GF-D8 (cell line): ENCODE measurements around the gene PTPRD.
"Not testable (repeated sequence)": the region's sequence is repeated elsewhere in the genome, so short reads cannot be mapped to it uniquely, and the experiment has no call there.

Source experiments
- DNase-seq: peaks from one replicate; lab custom pipeline; 2025; lab: John Stamatoyannopoulos, UW

Gene PTPRD

DNA sequence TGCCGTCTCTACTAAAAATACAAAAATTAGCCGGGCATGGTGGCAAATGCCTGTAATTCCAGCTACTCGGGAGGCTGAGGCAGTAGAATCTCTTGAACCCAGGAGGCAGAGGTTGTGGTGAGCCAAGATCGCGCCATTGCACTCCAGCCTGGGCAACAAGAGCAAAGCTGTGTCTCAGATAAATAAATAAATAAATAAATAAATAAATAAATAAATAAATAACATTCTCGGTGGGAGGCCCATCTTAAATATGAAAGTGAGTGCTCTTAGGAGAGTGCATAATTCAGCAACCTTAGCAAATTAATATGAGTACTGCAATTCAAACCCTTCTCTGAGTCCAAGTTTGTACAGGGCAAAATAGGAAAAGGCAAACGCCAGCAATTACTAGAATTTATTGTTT lies 1302.1 kb downstream of the PTPRD start:
- not testable (repeated sequence) for DNase-seq

DNA sequence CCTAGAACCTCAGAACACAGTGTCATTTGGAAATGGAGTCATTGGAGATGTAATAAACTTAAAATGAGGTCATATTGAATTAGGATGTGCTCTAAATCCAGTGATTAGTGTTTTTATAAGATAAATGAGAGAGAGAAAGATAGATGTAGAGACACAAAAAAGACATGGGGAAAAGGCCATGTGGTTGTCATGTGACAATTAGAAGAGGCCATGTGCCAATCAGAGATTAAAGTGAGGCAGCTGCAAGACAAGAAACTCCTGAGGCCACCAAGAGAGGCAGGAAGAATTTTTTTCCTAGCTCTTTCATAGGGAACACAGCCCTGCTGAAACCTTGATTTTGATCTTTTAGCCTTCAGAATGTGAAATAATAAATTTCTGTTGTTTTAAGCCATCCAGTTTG lies 1307.2 kb downstream of the PTPRD start:
- no peak for DNase-seq

DNA sequence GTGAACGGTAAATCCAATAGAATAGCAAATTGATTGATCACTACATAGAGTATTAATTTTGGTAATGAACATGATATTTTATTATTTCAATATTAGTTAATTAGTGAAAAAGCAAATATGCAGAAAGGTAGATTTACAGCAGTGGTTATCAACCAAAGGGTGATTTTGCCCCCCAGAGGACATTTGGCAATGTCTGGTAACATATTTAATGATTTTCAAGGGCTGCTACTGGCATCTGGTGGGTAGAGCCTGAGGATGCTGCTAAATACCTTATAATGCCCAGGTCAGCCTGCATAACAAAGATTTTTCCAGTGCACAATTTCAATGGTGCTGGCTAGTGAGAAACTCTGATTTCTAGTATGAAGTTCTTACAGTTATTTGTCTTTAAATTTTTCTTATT lies 1313.7 kb downstream of the PTPRD start:
- no peak for DNase-seq

DNA sequence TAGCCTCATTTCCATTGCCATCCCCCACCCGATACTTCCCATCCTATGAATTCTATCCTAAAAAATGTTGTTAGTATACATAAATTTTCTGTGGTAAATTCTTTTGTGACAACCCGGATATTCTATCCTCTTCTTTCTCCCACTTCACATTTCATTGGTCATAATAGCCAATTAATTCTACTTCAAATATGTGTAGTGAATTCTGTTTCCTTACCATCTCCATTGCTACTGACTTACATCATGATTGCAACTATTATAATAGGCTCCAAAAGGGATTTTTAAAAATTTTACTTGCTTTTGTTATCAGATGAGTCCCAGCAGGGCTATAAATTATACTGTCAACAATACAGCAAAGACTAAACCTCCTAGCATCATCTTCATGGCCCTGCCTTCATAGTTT lies 1326.8 kb downstream of the PTPRD start:
- DNase-seq: no peak

DNA sequence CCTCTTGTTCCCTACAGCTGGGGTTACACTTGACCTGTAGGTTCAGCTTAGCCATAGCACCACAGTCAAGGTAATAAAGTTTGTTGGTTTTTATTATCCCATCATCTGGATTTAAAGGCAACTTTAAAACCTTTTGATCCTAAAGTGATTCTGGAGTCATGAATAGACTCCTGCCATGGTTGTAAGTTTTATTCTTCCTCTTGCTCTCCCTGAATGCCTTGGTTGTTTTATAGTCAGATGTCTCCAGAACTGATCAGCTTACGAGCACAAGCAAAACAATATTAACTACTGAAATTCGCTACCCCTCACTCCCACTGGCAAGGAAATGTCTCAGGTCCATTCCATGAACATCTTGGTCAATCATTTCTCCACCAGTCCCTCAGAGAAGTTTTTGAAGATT lies 1328.6 kb downstream of the PTPRD start:
- DNase-seq: no peak

DNA sequence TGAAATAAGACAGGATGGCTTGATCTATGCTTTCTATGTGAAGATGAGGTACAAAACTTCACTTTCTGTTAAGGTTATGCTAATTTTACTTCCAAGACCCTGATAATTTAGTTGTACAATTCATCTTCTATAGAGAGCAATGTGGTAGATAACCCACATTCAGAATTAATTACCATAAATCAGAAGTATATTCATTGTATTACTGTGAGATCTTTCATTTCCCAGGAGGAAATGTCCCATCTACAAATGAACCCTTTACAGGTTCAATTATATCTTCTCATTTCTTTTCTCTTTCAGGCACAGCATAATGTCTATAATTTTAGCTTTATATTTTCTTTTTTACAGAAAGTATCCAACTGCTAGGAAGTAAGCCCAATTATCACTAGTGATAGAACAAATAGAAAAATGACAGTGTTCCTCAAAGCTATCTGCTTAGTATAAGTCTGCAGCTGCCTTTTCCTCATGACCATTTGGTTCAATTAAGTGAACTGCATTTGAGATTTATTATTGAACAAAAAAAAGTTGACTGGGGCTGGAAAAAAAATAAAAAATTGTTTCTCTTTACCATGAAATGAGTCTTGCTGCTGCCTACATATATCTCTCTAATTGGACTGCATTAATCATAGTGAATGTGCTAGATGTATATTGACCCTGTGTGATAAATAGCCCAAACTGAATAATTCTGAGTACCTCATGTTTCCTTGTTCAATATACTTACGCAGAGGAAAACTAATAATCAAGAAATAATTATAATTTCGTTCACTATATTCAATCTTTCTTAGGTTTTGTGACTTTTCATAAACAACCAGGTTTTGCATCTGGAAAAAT lies 1329.4 kb downstream of the PTPRD start:
- DNase-seq: no peak

DNA sequence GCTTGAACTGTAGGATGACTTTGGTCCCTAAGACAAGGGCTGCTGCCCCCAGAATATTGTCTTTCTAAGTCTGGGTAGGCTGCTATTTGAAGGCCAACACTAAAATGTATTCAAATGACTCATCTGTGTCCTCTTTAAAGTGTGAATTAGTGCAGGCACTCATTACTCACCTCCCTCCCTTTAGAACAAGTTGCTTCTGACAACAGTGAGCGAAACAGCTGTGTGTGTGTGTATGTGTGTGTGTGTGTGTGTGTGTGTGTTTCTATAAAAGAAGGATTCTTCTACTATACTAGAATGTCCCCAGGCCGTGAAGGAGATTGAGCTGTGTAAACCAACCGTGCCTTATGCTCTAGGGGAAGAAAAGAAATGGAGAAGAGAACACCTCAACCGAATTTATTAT lies 1337.2 kb downstream of the PTPRD start:
- DNase-seq: no peak

DNA sequence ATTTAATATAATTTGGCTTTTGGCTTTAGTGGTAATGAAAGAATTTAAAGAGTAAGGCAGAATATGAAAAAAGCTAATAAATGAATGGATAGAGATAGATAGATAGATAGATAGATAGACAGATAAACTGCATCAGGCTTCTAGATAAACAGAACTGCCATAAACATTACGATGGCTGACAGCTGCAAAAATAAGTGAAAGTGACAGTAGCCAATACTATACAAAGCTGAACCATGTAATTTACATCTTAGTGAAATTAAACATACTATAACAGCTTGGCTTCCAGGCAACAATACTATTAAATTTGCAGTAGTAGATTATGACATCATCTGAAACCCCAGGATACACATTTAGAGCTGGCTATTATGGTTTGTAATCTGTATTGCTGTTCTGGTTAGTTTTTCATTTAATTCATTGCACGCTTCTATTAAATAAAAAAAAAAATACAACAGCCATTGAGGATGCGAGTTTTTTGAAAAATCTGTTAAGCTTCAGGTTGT lies 1354.8 kb downstream of the PTPRD start:
- no peak for DNase-seq

DNA sequence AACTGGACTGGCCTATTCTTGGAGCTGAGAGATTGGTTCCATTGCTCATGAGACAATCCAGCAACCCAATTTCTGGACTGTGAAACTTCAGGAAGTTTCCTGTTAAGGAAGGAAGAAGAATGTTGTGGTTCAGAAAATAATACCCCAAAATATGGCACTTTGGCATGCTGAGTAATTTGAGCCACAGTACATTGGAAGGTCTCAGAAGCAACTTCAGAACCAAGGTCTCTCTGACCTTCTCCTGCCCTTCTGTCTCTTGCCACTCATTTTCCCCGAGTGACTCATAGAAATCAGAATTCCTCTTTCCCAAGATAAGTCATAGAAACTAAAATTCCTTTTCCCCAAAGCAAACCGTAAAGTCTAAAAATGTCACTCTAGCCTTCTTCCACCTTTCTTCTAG lies 1366.1 kb downstream of the PTPRD start:
- no peak for DNase-seq

DNA sequence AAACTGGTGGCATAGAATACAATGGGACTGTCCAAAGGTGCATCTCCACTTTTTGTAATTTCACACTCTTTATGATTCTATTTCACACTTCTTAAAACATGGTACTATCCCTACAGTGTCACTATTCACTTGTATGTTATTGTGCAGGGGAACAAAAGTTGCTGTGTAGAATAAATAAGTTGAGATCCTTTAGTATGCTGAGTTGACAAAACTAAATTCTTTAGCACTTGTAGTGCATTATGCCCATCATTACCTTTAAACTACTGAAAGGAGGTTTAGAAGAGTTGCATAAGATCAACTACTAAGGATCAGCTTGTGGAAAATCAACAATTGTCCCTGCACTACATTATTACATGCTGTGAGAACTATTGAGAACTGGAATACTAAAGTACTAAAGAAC lies 1380.9 kb downstream of the PTPRD start:
- DNase-seq: no peak

DNA sequence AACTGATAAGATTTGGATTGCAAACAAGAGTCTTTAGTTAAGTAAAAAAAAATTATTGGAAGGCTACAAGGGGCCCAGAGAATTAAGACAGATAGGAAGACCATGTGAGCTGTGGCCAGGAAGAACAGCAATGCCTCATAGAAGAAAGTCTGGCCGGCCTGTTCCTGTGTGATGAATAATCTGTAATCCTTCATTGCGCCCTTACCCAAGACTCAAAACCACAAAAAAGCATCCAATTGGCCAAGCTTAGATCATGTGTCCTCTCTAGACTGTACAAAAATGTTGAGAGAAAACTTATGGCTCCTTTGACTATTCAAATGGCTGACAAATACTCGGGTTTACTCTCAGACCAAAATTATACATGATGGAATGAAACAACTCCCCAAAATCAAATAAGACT lies 1383.5 kb downstream of the PTPRD start:
- DNase-seq: no peak

DNA sequence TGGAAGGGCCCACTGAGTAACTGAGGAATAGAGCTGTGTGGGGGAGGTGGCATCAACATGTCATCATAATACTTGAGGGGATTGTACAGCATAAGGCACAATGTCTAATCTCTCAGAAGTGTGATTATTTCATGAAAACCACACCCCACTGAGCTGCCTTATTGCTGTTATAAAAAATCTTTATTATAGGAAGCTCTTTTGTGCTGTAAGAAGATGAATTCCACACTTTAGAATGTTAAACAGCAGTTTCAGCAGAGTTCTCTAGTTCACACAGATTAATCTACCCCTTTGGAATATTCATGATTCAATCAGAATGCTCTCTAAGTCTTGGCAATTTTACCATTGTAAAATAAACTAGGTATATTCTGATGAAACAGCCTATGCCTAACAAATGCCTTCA lies 1389.6 kb downstream of the PTPRD start:
- no peak for DNase-seq

DNA sequence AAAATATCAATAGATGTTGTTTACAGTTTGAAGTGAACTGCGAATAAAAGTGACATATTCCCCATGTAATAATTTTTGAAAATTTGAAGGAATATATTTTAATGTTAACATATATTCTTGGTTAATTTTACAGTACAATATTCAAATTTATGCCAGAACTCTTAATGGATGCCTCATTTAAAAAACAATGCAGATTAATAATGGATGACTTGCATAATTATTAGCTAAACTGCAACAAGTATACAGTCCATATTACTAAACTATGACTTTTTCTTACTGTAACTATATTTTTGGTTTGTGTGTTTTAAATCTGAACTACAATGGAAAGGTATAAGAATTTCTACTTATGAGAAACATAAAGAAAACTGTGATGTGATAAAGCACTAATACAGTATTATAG lies 1390.1 kb downstream of the PTPRD start:
- no peak for DNase-seq

DNA sequence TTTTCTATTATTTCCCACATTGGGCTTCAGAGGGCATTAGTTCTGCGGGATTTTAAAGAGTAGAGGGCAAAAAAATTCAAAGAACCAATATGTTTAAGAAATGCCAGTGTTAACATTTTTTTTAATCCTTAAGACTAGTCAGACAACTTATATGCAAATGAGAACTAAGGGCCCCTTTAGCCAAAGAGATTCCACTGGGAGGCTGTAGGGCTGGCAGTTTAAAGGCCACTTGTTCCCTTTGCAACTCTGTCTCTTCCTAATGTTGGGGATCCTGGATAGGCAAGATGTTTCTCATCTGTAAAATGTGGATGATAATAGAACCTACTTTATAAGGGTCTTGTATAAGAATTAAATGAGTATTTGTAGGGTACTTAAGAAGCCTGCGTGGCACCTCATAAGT lies 1395.9 kb downstream of the PTPRD start:
- no peak for DNase-seq

DNA sequence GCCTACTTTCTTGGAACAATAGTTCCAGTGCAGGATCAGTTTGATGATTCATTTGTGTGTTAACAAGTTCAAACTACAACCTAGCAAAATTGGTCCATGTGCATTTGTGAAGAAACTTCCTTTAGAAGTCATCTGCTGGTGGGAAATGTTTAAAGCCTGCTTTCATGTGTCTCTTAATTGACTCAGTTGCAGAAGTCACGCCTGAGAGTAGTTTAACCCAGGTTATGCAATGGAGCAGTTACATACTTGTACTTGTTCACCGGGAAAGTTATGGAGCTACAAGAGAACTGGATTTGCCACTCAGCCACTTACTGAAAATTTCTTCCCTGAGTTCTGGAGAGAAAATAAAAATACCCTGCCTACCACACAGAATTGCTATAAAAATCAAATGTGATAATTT lies 1397.8 kb downstream of the PTPRD start:
- no peak for DNase-seq

DNA sequence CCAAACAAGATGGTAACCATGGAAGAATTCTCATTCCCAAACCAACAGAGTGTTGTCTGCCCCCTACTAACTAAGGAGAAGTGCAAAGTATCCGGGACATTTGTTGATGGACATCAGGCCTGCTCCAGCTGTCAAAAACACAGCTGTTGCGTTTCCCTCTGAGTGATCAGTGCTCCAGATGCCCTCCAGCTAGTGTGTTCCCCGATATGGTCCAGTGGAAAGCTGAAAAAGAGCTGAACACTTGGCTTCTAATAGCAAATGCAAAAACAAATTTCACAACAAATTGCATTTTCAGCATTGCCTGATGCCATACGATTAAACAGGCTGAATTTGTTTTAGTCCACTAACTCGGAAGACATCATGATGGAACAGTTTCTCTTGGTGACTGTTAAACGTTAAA lies 1398.7 kb downstream of the PTPRD start:
- no peak for DNase-seq

DNA sequence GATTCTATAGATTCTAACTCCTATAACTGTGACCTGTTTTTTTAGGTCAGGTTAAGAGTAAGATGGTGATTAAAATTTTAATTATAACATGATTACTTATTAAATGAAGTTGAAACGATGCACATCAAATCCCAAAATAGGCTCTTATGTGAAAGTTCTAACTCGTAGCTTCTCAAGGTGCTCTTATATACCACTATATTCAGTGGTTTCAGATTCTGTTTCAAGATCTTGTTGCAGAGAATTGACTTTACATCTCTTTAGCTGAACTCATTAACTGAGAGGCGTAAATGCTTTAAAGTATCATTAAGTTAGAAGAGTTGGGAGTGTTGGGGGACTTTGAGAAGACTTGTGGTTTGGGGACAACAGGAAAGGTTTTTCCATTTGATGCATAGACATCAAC lies 1399.8 kb downstream of the PTPRD start:
- DNase-seq: no peak

DNA sequence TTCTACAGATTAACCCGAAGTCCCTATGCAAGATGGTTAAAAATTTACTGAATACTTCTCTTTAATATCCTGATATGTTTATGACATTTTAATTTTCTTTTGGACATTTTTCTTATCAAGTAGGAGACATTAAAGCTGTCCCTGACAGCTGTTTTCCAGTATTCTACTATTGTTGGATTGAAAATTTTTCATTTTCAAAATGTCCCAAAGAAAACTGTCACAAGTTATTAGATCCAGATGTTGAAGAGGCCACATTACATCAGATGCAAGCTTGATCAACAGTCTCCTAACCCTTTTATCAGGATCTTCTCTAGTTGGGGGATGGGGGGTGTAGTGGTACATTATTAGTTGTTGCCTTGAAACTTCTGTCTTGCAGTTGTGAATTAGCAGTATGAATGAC lies 1410.5 kb downstream of the PTPRD start:
- no peak for DNase-seq

DNA sequence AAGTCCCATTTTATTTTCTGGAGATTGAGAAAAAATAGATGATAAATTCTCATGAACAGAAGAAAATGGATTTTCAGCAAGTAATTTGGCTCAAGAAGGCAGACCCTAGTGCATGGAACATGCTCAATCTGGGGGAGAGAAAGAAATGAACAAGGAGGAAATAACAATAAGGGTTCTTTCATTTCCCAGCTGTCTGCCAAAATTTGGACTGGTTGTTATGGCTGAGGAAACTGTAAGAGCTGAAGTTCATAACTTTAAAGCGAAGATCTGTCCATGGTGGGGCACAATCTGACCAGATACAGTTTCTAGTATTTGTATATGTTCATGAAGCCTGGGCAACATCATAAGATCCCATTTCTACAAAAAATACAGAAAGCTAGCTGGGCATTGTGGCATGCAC lies 1426.7 kb downstream of the PTPRD start:
- DNase-seq: no peak

DNA sequence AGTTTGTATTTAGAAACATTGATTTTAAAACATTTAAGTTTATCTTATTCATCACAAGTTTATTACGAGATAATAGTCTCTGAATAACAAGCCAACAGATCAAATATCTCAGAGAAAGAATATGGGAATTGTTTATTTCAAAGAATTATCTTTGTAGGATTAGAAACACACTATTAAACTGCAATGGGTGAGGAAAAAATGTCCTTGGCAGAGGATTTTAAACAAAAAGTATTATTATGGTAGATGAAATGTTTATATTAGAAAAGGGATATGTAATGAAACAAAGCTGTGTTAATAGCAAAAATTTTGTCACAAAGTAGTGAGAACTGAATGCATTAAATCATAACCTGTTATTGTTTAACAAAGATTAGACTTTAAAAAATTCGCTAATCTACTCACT lies 1430.4 kb downstream of the PTPRD start:
- no peak for DNase-seq

DNA sequence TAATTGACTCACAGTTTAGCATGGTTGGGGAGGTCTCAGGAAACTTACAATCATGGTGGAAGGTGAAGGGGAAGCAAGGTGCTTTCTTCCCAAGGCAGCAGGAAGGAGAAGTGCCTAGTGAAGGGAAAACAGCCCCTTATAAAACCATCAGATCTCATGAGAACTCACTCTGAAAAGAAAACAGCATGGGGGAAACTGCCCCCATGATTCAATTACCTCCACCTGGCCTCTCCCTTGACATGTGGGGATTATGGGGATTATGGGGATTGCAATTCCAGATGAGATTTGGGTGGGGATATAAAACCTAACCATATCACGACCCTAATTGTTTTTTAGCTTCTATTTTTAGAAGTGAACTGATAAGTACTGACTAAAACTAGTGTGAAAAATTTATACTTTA lies 1435.7 kb downstream of the PTPRD start:
- DNase-seq: no peak

DNA sequence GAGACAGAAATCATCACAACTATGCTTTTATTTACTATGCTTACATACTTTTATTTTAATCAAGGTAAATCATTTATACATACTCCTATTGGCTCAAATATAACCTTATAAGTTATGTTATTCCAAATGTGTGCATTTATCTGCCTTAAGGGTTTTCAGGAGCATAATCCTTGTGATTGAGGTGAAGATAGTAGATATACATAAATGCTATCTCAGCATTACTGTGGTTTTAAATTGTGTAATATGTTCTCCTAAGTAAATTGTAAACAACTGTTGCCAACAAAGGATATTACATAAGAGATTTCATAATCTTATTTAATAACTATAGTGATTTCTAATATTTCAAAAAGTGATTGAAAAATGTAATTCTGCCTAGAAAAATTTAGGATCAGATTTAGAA lies 1438.4 kb downstream of the PTPRD start:
- DNase-seq: no peak

DNA sequence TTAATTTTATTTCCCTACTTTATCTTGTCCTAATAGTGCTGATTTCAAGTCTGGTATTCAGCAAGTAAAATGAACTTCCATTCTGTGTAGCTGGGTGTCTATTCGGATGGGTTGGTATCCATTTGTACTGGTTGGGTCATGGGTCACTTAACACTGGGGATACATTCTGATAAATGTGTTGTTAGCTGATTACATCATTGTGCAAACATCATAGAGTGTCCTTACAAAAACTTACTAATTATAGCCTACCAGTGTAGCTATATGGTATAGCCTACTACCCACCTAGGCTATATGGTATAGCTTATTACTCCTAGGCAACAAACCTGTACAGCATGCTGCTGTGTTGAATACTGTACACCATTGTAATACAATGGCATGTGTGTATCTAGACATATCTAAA lies 1439.5 kb downstream of the PTPRD start:
- DNase-seq: no peak

DNA sequence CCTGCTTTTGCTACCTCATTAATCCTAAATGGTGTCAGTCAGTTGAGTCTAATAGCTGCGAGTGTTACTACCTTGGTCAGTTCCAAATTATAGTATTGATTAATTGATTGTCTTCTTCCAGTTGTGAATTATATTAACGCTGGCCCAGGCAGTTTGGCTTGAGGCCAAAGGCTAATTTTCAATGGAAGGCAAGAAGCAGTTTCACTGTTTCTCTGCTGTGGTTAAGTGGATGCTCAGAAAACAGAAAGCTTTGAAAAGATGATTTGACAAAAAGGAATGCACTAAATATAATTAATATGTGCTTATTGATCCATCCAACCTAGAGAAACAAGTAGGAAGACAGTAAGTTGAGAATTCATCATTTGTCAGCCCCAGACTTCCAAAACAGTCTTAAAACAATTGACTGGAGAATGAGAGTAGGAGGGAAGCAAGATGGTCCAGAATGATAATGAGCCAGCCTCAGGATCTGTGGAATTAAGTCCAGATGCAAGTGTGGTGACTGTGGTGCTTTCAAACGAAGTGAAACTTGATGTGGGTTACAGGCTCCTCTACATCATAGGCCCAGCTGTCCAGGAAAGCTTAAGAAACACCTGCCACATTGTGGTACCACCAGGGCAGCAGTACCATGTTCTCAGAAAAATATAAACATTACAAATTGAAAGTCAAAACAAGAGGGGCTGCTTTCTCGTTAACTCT lies 1442.2 kb downstream of the PTPRD start:
- DNase-seq: no peak
